Skin of body (tissue), 2 donors: ENCODE measurements around the gene ADARB2. TPM values are rescaled to one million over a fixed set of nuclear protein-coding genes. Genes with fewer than 3 reads are reported as not detected.
"Not testable (repeated sequence)": the region's sequence is repeated elsewhere in the genome, so short reads cannot be mapped to it uniquely, and the experiment has no call there.

Experiments
- DNase-seq: peaks from one replicate; lab custom pipeline; 2025; lab: John Stamatoyannopoulos, UW
- total RNA-seq: library from RNA; depleted of rRNA; stranded (reverse); fragments of >200 nt; gene quantifications from one replicate; pipeline ENCODE4 v1.2.3, GENCODE V29; 2014

ADARB2 gene
- total RNA-seq, 1 donor from 2014 or later = 0.10 TPM

DNA sequence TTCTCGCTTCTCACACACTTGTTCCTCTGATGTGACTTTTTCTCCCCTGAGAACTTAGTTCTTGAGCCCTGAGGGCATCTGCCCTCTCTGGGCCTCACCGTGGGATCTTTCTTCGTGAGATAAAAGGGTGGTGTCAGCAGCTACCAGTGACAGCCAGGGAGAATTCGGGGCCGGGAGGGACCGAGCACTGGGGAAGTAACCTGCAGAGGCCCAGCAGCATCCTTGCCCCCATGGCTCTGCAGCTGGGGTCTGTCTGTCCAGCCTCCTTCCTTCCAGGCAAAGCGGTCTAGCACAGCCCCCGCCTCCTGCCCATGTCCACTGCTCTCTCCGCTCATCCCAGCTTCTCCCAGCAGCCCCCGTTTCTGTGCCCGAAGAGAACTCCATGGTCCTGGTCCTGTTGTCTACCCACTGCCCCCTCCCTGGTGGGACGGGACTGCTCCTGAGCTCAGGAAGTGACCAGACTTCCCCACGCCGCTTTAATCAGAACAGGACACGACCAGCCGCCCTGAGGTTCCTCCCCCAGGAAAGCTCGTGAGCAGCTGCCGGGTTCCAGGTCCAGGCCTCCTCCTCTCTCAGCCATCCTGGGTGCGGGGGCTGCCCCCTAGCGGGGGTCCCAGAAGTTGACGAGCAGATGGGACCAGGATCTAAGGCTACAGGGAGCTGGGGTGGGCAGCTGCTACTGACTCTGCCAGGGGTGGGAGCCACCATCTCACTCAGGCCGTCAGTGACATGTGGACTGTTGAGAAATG is 493.7 kb downstream of the ADARB2 start:
- no peak for DNase-seq

- DNase-seq = no peak
Observed at GRCh38 chr10:1242975-1243374, 494.4 kb downstream of the ADARB2 start.

GRCh38 chr10:1241973-1242935 is 495.1 kb downstream of the ADARB2 start:
- no peak for DNase-seq

DNA sequence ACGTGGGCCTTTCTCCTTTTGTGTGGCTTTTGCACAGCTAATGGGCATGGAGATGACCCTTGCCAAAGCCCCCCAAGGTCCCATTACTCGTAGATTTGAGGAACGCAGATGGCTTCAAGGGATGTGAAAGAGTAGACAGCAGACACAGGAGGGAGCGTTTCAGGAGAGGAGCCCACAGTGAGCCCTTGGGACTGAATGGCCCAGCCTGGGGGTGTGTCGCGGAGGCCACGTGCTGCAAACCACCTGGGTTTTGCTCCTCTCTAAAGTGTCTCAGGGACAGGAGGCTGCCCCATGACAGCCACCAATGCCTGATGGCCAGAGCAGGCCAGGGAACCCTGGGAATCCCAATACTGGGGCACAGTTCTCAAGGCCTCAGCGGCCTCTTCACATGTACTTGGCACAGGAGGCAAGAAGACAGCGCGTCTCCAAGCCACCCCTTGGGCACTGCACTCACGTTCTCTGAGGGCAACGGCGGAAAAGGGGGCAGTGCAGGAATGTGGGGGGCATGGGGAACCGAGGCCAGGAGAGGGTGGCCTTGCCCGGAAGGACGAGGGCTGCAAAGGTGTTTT is 495.9 kb downstream of the ADARB2 start:
- DNase-seq = no peak

GRCh38 chr10:1240341-1240775 is 497.0 kb downstream of the ADARB2 start:
- DNase-seq = no peak

DNA sequence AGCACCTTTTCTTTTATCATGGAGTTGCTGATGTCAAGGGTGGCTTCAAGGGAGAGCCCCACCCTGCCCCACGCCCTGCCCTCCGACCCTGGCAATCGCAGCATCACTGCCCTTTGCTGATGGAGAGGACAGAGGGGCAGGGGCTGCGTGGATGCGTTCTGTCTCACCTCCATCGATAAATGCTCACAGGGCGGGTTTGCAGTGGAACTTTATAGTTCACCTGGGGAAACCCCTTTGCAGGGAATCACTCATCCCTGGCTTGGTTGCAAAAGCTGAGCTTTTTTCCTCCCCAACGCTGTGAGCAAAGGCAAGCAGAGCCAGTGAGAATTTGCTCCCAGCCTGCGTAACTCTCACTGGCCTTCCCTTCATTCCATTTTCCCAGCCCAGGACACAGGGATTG is 504.3 kb downstream of the ADARB2 start:
- no peak for DNase-seq

- no peak for DNase-seq
Observed at GRCh38 chr10:1232164-1232911, 505.0 kb downstream of the ADARB2 start.

- no peak for DNase-seq
Observed at GRCh38 chr10:1230592-1231275, 506.6 kb downstream of the ADARB2 start.

GRCh38 chr10:1230138-1230537 is 507.2 kb downstream of the ADARB2 start:
- no peak for DNase-seq

DNA sequence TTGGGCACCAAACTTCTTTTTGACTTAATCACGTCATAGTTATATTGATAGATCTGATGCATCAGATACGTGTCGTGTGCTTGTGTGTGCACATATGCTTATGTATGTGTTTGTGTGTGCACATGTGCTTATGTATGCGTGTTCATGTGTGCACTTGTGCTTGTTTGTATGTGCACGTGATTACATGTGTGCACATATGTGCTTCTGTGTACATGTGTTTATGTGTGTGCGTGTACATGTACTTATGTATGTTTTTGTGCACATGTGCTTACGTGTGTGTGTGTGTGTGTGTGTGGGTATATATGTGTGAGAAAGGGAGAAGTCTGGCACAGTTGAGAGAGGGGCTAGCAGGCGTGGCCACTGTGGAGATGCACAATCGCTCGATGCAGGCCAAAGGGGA is 507.8 kb downstream of the ADARB2 start:
- no peak for DNase-seq

DNA sequence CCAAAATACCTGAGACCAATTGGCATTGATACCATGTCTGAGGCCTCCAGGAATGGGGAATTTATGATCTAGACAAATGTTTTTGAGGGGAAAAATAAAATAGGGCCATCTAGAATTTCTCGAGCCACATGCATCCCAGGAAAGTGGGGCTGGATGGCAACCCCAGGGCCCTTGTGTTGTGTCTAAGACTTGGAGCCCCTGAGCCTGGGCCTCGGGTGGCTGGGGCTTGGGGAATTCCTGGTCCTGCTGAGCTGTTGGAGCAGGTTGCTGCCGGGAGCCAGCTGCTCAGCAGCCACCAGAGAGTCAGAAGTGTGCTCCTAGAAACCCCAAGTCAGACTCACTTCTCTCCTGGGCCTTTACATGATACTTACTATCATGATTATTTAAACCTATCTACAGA is 508.2 kb downstream of the ADARB2 start:
- no peak for DNase-seq

DNA sequence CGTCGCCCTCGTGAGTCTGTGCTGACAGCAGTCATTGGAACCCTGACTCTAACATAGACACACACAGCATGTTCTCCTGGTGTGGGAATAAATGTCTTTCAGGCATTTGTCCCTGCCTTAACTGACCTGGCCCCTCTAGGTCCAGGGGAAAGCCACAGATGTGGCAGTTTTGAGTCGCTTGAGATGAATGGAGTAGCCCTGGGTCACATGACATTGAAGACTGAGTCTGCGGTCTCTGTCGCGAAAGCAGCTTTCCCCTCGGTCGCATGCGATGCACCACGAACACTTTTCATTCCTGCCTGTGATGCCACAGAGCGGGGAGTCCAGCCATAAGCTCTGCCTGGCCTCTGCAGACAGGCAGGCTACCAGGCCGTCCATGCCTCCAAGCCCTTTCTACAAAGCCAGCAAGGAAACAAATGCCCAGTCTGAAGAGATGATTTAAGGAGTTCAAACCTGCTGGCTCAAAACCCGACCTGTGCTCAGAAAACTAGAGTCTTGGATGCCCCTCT is 508.8 kb downstream of the ADARB2 start:
- DNase-seq = no peak

- no peak for DNase-seq
Observed at GRCh38 chr10:1227510-1228402, 509.6 kb downstream of the ADARB2 start.

GRCh38 chr10:1226907-1227306 is 510.4 kb downstream of the ADARB2 start:
- DNase-seq = not testable (repeated sequence)

- not testable (repeated sequence) for DNase-seq
Observed at GRCh38 chr10:1219874-1220273, 517.5 kb downstream of the ADARB2 start.

- no peak for DNase-seq
Observed at GRCh38 chr10:1217661-1218060, 519.7 kb downstream of the ADARB2 start.

- DNase-seq = no peak
Observed at GRCh38 chr10:1217237-1217587, 520.1 kb downstream of the ADARB2 start.

GRCh38 chr10:1216574-1217236 is 520.6 kb downstream of the ADARB2 start:
- DNase-seq = no peak
